ENCODE measurements around the gene RELN. TPM values are rescaled to one million over a fixed set of nuclear protein-coding genes. Genes with fewer than 3 reads are reported as not detected.

The RELN gene
- total and polyA plus RNA-seq, 10 of the 15 experiments (the other 5 are each of a cell fraction or from before 2014, with no cell fraction given) = 0.11 to 0.21 TPM; not detected in 8

DNA sequence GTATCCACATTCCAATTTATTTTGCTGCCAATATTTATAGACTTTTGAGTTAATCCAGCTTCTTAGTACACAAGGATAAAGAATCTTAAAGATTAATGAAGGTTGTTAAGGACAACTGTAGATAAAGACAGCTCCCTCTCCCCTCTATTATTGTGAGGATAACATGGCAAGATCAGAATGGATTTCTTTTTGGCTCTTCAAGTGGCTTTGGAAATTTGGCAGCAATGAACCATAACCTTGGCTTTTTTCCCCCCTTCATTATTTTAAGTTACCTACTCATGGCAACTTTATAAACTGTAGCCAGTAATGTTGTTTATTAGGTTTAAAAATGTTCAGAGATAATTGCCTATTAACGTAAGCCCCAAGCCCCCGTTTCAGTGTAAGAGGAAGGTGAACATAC lies 412.4 kb downstream of the RELN start:
- POLR2A ChIA-PET = no interaction called here
- Histone ChIP-seq H3K79me2 (ENCODE audit: control insufficient read depth, insufficient read depth, low read length) (no peaks in the 10 kb centered on the region), H3K9ac (ENCODE audit: control insufficient read depth, insufficient read depth, low read length) (no peak overlapping the region), H3K36me3 (ENCODE audit: control insufficient read depth in 2 of 2, insufficient read depth in 2 of 2, low read length in 1 of 2) (no peaks in the 10 kb centered on the region), H4K20me1 (ENCODE audit: control insufficient read depth, insufficient read depth) (no peaks in the 10 kb centered on the region), H3K4me1 (ENCODE audit: control insufficient read depth, insufficient read depth, low read length) (no peaks in the 10 kb centered on the region), H3K9me3 (replicated peaks; ENCODE audit: control insufficient read depth, insufficient read depth, low read length) (no peaks in the 10 kb centered on the region), H2AFZ (ENCODE audit: control insufficient read depth, low read depth, low read length) (no peak overlapping the region), H3K27me3 (replicated peaks in 1 of 2; ENCODE audit: control insufficient read depth in 2 of 2, insufficient read depth in 2 of 2, low read length in 1 of 2) (no peaks in the 10 kb centered on the region; a peak in 1 of 4 replicates), H3K4me2 (ENCODE audit: control insufficient read depth, insufficient read depth) (no peak overlapping the region), H3K4me3 (no peak overlapping the region), H3K27ac (ENCODE audit: control insufficient read depth, insufficient read depth) (no peak overlapping the region)
- CTCF ChIA-PET = no interaction called here
- FAIRE-seq (no peak), DNase-seq (ENCODE audit: low read depth, low spot score) (no peak), ATAC-seq (no peak)
- in situ Hi-C loops (cut with MboI) = loop anchor here (10.0 kb wide), 2 partner anchors 588 to 1338 kb away; no protein-coding TSS in a partner anchor
- WGBS (ENCODE audit: insufficient coverage, insufficient replicate concordance, low lambda C conversion rate, missing lambda C conversion rate) = 44% methylated on average over 2 of the region's 2 CpGs
- RAD21 ChIA-PET (ENCODE audit: unreplicated experiment) = no interaction called here
- SMC1A ChIA-PET (ENCODE audit: uncharacterized antibody, unreplicated experiment) = interaction anchor here (1.1 kb wide), 1 partner anchor 583 kb away, joined by 3 read pairs; no protein-coding TSS in a partner anchor
- TF ChIP-seq SREBF2 (IDR thresholded peaks at IDR 0.05; ENCODE audit: low read length) (no peak), SMAD5 (IDR thresholded peaks at IDR 0.05; ENCODE audit: low read depth) (no peak), ETV6 (conservative IDR thresholded peaks at IDR 0.05 in 1 of 2, IDR thresholded peaks at IDR 0.05 in 1 of 2; ENCODE audit: borderline replicate concordance in 1 of 2, low read depth in 1 of 2) (no peak), WRNIP1 (IDR thresholded peaks at IDR 0.05; ENCODE audit: borderline replicate concordance, low read depth, low read length) (no peak), MXI1 (IDR thresholded peaks at IDR 0.05; ENCODE audit: low read depth, low read length) (no peak), ZNF207 (IDR thresholded peaks at IDR 0.05; ENCODE audit: borderline replicate concordance) (no peak)
- TF ChIP-seq, protein P1, sequence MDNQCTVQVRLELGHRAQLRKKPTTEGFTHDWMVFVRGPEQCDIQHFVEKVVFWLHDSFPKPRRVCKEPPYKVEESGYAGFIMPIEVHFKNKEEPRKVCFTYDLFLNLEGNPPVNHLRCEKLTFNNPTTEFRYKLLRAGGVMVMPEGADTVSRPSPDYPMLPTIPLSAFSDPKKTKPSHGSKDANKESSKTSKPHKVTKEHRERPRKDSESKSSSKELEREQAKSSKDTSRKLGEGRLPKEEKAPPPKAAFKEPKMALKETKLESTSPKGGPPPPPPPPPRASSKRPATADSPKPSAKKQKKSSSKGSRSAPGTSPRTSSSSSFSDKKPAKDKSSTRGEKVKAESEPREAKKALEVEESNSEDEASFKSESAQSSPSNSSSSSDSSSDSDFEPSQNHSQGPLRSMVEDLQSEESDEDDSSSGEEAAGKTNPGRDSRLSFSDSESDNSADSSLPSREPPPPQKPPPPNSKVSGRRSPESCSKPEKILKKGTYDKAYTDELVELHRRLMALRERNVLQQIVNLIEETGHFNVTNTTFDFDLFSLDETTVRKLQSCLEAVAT (IDR thresholded peaks at IDR 0.05) = no peak
- TF ChIP-seq, protein P2, sequence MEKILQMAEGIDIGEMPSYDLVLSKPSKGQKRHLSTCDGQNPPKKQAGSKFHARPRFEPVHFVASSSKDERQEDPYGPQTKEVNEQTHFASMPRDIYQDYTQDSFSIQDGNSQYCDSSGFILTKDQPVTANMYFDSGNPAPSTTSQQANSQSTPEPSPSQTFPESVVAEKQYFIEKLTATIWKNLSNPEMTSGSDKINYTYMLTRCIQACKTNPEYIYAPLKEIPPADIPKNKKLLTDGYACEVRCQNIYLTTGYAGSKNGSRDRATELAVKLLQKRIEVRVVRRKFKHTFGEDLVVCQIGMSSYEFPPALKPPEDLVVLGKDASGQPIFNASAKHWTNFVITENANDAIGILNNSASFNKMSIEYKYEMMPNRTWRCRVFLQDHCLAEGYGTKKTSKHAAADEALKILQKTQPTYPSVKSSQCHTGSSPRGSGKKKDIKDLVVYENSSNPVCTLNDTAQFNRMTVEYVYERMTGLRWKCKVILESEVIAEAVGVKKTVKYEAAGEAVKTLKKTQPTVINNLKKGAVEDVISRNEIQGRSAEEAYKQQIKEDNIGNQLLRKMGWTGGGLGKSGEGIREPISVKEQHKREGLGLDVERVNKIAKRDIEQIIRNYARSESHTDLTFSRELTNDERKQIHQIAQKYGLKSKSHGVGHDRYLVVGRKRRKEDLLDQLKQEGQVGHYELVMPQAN (conservative IDR thresholded peaks at IDR 0.05) = no peak
- BruUV-seq (replicated peaks) = no TSS peak
- intact Hi-C loops (cut with micrococcal nuclease; ENCODE audit: unreplicated experiment) = loop anchor here (10.0 kb wide), 1 partner anchor 1338 kb away; no protein-coding TSS in a partner anchor

All from GM12878 (cell line).